Loucy (cell line): ENCODE data around the gene TTLL9.
"Not testable (repeated sequence)": the region's sequence is repeated elsewhere in the genome, so short reads cannot be mapped to it uniquely, and the experiment has no call there.

Experiments used
- CTCF ChIP-seq: fragments of 200-600 bp; sonication (generic); conservative IDR thresholded peaks from 2 replicates; pipeline ENCODE4 v1.5.1; 2014; ENCODE audit warnings: mild to moderate bottlenecking, antibody characterized with exemption, low read length
- EZH2phosphoT487 ChIP-seq: fragments of 200-600 bp; IDR thresholded peaks from 2 replicates; pipeline ENCODE4 v1.6.1; 2018; ENCODE audit warnings: antibody characterized with exemption, mild to moderate bottlenecking, moderate library complexity, borderline replicate concordance

- TF ChIP-seq EZH2phosphoT487, CTCF: not testable (repeated sequence)
Measured at GRCh38 chr20:31921480-31921879, 51.0 kb downstream of the TTLL9 start.
